Erythroblast (primary cell): ENCODE results near the gene PI3.

Experiments
- DNase-seq, 2 experiments: peaks; one replicate each; lab custom pipeline; 2025; lab: John Stamatoyannopoulos, UW
- GATA1 ChIP-seq: IDR thresholded peaks from 2 replicates; pipeline ENCODE4 v1.6.1; 2011; ENCODE audit warnings: low read depth, mild to moderate bottlenecking, control low read depth, low read length, moderate library complexity
- POLR2A ChIP-seq: IDR thresholded peaks from 2 replicates; pipeline ENCODE4 v1.6.1; 2011; ENCODE audit warnings: mild to moderate bottlenecking, low read length

The PI3 gene

DNA sequence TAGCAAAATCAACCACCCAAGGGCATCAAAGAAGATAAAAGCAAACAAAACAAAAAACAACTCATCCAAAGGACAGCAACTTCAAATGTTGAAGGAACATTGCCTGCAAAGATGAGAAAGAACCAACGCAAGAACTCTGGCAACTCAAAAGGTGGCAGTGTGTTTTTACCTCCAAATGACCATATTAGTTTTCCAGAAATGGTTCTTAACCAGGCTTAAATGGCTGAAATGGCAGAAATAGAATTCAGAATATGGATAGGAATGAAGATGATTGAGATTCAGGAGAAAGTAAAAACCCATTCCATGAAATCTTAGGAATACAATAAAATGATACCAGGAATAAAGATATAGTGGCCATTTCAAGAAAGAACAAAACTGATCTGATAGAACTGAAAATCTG lies 9.8 kb upstream of the PI3 start:
- no peak for DNase-seq
- TF ChIP-seq GATA1 (no peak), POLR2A (no peak)

GRCh38 chr20:45173522-45173921 lies 1.2 kb upstream of the PI3 start:
- DNase-seq: no peak
- no peak for TF ChIP-seq GATA1
- no peak for TF ChIP-seq POLR2A

- TF ChIP-seq GATA1 (no peak), POLR2A (no peak)
- DNase-seq: no peak
Observed at GRCh38 chr20:45176526-45177267, 2.0 kb downstream of the PI3 start.

GRCh38 chr20:45179166-45179565 lies 4.5 kb downstream of the PI3 start:
- no peak for DNase-seq

GRCh38 chr20:45181639-45182038 lies 6.9 kb downstream of the PI3 start:
- DNase-seq: no peak
- TF ChIP-seq GATA1 (no peak), POLR2A (no peak)

More at GRCh38 chr20:45179166-45179565, 4.5 kb downstream of the PI3 start:
- TF ChIP-seq GATA1 (no peak), POLR2A (no peak)

- TF ChIP-seq POLR2A (no peak), GATA1 (no peak)
- no peak for DNase-seq
Observed at GRCh38 chr20:45183084-45183483, 8.4 kb downstream of the PI3 start.

- DNase-seq: no peak
- TF ChIP-seq GATA1: no peak
- TF ChIP-seq POLR2A: no peak
Observed at GRCh38 chr20:45187693-45188092, 13.0 kb downstream of the PI3 start.

DNA sequence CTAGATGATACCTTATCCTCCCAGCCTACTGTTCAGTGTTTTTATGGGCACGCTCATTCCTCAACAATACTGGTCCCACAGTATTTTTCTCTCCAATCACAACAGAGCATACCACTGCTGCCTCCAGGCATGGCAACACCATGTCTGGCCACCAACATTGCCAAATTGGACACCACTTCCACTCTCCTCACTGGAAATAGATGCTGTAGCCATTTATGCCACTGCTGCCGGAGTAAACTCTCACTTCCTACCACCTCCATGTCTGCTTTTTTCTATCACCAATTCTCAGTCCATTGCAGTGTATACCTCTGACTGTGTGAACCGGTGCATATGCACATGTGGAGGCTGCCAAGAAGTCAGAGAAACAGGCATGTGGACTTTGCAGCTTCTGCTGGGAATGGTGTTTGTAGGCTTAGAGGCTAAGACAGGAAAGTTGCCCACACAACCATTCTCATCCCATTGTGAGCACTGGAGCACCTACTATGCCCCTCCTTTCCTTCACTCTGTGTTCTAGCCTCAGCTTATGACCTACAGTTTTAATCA lies 14.4 kb downstream of the PI3 start:
- TF ChIP-seq POLR2A: no peak
- no peak for TF ChIP-seq GATA1

GRCh38 chr20:45189861-45190260 lies 15.2 kb downstream of the PI3 start:
- TF ChIP-seq POLR2A: no peak
- no peak for TF ChIP-seq GATA1
- no peak for DNase-seq

More for the DNA sequence above, 14.4 kb downstream of the PI3 start:
- no peak for DNase-seq

GRCh38 chr20:45191926-45192325 lies 17.2 kb downstream of the PI3 start:
- no peak for DNase-seq
- TF ChIP-seq GATA1 (no peak), POLR2A (no peak)

DNA sequence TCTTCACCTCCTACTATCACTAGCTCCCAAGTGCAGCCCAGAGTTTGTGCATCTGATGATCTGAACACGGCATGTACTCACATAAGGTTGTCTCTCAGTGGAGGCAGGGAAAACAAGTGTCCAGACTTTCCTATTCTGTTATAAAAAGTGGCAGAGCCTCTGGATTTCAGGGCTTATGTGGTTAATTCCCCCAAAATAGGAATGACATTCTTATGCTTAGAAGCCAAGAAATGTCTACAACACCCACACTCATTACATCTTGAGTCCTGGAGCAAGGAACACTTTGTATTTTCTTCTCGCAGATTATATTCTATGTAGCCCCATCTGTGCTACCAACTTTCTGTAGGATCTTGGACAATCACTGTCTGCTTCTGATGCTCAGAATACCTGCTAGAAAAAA lies 18.6 kb downstream of the PI3 start:
- TF ChIP-seq GATA1 (no peak), POLR2A (no peak)
- DNase-seq: no peak

GRCh38 chr20:45206725-45207124 lies 32.0 kb downstream of the PI3 start, which contains the start of gene SEMG1:
SEMG1 (plus strand) TSS chr20:45207033; CDS start chr20:45207054, 21 bp downstream.
- no peak for DNase-seq
- TF ChIP-seq POLR2A: no peak
- TF ChIP-seq GATA1: no peak

GRCh38 chr20:45209924-45210323 lies 35.2 kb downstream of the PI3 start:
- TF ChIP-seq GATA1: no peak
- no peak for TF ChIP-seq POLR2A
- no peak for DNase-seq

GRCh38 chr20:45211569-45212474 lies 37.1 kb downstream of the PI3 start:
- TF ChIP-seq POLR2A (no peak), GATA1 (no peak)

More at GRCh38 chr20:45211569-45212474, 37.1 kb downstream of the PI3 start:
- DNase-seq: no peak
